HG03025 (cell line): ENCODE data around the gene GPR150.

Source experiments
- ATAC-seq: cut with Tn5 transposase; IDR thresholded peaks from one replicate; pipeline ENCODE4 v1.9.1; 2021; ENCODE audit warnings: mild to moderate bottlenecking, moderate library complexity; ENCODE audit not compliant: unreplicated experiment, low FRiP score

GPR150 gene

GRCh38 chr5:95620030-95620869 lies at the start of gene GPR150:
GPR150 (plus strand) TSS chr5:95620087; CDS start chr5:95620276, 189 bp downstream.
- ATAC-seq: peak; percentile 68

GRCh38 chr5:95572016-95572415 lies 47.9 kb upstream of the GPR150 start:
- ATAC-seq: no peak

- ATAC-seq: no peak
These were observed 38.3 kb upstream of the GPR150 start for GRCh38 chr5:95581576-95581975.

- no peak for ATAC-seq
These were observed 35.9 kb upstream of the GPR150 start for GRCh38 chr5:95583992-95584391.

GRCh38 chr5:95590880-95591279 lies 29.0 kb upstream of the GPR150 start:
- no peak for ATAC-seq

- ATAC-seq: peak; percentile 63
These were observed 28.4 kb upstream of the GPR150 start for GRCh38 chr5:95591490-95591901.

GRCh38 chr5:95595289-95595931 lies 24.5 kb upstream of the GPR150 start:
- no peak for ATAC-seq

GRCh38 chr5:95599252-95599651 lies 20.6 kb upstream of the GPR150 start:
- ATAC-seq: no peak

GRCh38 chr5:95600557-95600956 lies 19.3 kb upstream of the GPR150 start:
- ATAC-seq: no peak

- no peak for ATAC-seq
These were observed 14.1 kb upstream of the GPR150 start for GRCh38 chr5:95605786-95606185.

- no peak for ATAC-seq
These were observed 13.5 kb upstream of the GPR150 start for GRCh38 chr5:95606419-95606818.

- ATAC-seq: no peak
These were observed 10.2 kb upstream of the GPR150 start for GRCh38 chr5:95609711-95610110.

- ATAC-seq: no peak
These were observed 9.3 kb upstream of the GPR150 start for GRCh38 chr5:95610546-95610945.

- ATAC-seq: no peak
These were observed 8.5 kb upstream of the GPR150 start for GRCh38 chr5:95611396-95611795.

GRCh38 chr5:95613514-95613913 lies 6.4 kb upstream of the GPR150 start:
- no peak for ATAC-seq

GRCh38 chr5:95615164-95615467 lies 4.8 kb upstream of the GPR150 start:
- ATAC-seq: no peak

GRCh38 chr5:95617057-95617456 lies 2.8 kb upstream of the GPR150 start:
- no peak for ATAC-seq

- no peak for ATAC-seq
These were observed 791 bp upstream of the GPR150 start for GRCh38 chr5:95619096-95619495.

GRCh38 chr5:95619514-95620029 lies 315 bp upstream of the GPR150 start:
- ATAC-seq: no peak

GRCh38 chr5:95620870-95621838 lies 1.3 kb downstream of the GPR150 start:
- peak; percentile 57 for ATAC-seq
